GM04503 (cell line): ENCODE results near the gene AFAP1L1.

Source experiments
- DNase-seq: peaks from one replicate; pipeline ENCODE4 v3.0.0-alpha.2; 2012; ENCODE audit warnings: low read depth

Gene AFAP1L1

DNA sequence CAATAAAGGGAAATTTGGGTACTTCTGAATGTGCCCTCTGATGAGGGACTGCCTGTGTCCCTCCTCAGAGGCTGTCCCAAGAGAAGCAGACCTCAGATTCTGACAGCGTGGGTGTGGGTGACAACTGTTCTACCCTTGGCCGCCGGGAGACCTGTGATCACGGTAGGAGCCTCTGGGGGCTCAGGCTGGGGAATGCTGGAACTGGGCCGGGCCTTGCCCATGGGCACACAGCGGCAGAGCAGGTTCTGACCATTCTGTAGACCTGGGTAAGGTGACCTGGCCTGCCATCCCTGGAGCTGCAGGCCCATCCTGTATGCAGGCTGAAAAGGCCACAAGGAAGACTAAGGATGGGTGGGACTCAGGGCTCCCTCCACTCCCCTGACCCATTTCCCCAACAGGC lies 44.1 kb downstream of the AFAP1L1 start:
- DNase-seq = no peak

DNA sequence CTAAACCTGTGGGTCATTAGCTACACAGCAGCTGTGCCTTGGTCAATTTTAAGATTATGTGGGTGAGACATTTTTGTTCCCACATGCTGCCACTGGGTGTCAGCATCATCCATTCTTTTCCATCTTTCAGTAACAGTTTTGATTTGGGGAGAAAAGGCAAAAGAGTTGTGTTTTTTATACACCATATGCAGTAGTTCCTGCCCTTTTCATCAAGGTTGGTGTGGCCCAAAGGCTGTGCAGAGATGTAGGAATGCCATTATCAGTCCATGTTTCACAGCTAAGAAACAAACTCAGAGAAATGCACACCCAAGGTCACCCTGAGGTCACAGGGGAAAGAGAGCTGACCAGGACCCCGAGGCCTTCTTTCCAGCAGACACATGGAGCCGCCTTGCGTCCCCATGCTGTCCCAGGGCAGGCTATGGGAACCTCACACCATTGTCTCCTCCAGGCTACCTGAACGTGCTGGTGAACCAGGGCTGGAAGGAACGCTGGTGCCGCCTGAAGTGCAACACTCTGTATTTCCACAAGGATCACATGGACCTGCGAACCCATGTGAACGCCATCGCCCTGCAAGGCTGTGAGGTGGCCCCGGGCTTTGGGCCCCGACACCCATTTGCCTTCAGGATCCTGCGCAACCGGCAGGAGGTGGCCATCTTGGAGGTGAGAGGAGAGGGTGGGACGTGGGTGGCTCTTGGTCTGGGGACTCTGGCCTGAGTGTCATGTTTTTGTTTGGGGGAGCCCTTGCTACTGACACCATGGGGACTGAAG lies 45.8 kb downstream of the AFAP1L1 start:
- DNase-seq = no peak

DNA sequence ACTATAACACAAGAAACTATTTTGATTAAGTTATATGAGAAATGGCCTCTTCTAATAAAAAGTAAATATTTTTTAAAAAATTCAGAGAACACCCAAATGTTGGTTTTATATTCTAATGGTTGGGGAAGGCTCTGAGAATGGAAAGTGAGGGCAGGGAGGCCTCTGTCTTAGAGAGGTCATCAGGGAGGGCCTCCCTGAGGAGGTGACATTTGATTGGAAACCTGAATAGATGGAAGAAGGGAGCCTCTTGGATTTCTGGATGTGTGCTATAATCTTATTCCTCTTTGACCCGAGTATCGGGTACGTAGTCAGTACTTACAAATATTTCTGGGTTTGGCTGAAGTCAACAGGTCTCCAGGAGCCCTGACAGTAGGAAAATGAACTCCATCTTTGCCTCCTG lies 47.5 kb downstream of the AFAP1L1 start:
- DNase-seq = no peak

DNA sequence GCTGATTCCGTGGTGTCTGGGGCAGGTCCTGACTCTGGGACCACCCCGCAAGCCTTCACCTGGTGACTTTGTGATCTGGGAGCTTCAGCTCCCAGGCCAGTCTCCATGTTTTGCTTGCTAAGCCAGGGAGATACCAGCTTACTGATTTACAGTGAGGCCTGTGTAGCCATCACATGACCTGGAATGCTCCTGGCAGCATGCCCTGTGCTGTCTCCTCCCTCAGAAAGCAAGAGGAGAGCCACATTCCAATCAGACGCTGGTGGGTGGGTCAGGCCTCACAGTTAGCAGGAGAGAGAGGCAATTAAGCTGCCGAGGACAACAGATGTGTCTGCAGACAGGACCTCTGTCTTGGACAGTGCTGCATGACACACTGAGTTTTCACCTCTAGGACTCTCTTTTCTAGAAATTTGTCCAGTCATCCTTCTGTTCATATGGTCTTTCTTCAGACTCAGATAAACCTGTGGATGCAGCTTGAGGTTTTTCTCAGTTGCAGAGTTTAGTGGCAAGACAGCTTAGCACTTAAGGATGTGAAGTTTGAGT lies 49.2 kb downstream of the AFAP1L1 start:
- DNase-seq = peak; percentile 91

DNA sequence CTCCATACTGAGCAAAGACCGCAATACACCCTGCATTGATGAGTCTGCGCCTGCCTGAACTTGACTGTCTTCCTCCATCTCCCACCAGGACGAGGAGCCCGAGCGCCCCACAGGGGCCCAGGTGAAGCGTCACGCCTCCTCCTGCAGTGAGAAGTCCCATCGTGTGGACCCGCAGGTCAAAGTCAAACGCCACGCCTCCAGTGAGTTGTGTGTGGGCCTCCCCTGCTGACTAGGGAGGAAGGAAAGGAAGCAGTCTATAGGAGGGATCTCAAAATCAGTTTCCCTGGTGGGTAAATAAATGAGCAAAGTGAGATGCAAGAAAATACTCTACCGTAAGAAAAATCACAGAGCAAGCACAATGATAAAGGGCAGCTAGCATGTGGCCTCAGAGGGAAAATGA lies 50.9 kb downstream of the AFAP1L1 start:
- DNase-seq = no peak

DNA sequence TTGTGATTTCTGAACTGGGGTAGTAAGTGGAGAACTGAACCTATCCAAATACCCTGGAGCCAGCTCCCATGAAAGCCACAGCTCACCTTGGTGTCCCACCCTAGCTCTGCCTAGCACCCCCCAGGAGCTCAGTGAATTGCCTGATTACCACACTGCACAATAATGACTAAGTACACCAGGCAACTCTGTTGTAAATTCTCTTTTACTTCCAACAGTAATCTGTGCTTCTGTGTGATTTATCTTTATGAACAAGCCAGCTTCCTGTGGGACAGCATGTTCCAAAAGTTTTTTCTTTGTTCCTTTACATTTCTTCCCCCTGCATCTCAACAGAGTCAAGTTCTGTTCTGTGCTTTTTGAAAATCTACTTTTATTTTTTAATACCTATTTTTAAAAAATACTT lies 51.6 kb downstream of the AFAP1L1 start:
- no peak for DNase-seq

DNA sequence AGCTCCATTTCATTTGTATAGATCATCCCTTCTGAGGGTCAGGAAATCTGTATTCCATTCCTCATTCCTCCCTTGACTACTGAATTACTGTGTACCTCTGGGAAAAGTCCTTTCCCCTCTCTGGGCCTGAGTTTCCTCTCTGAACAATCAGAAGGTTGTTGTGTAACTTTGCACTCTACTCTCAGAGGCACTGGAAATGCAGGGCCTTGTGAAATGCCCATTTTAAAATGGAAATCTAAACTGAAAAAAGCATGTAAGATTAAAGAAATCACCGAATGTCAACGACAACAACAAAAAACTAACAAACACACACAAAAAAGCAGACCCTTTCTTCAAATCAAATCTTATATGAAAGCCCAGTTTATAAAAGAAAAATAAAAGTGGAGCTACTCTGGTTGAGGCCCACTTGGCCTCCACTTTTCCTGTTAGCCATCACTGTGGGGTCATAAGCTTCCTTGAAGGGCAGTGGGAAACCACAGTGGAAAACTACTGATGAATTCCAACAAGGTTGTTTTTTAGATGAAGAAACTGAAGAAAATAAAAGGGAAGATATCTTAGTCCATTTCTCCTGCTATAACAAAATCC lies 52.1 kb downstream of the AFAP1L1 start:
- DNase-seq = no peak

DNA sequence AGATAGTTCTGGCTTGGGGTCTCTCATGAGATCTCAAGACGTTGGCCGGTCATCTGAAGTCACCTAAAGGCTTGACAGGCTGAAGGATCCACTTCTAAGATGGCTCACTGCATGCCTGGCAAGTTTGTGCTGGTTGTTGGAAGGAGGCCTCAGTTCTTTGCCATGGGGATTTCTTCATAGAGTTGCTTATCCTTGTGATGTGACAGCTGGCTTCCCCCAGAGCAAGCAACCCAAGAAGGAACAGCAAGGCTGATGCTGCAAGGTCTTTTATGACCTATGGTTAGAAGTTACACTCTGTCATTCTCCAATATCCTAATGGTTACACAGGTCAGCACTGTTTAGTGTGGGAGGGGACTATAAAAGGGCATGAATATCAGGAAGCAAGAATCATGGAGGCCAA lies 53.0 kb downstream of the AFAP1L1 start:
- no peak for DNase-seq

DNA sequence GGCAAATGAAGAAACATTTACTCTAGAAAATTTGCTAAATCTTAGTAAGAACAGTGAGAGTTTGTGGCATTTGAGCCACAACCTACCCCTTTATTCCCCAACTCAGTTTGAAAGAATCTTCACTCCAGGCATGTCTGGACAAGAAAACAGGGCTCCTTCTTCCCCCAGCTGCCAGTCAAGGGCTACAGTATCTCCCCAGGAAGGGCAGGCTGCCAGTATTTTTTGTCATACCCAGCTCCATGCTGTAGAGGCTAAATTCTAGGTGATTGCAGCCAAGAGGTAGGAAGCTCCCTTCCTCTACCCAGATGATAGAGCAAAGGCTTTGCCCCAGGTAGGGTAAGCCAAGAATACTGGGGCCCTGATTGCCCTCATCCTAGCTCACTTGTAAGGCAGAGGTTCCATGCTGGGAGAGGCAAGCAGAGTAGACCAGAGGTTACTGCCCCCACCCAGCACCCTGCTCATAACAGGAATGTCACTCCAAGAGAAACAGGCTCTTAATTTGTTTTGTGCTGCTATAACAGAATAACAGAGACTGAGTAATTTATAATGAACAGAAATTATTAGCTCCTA lies 53.6 kb downstream of the AFAP1L1 start:
- DNase-seq = no peak

DNA sequence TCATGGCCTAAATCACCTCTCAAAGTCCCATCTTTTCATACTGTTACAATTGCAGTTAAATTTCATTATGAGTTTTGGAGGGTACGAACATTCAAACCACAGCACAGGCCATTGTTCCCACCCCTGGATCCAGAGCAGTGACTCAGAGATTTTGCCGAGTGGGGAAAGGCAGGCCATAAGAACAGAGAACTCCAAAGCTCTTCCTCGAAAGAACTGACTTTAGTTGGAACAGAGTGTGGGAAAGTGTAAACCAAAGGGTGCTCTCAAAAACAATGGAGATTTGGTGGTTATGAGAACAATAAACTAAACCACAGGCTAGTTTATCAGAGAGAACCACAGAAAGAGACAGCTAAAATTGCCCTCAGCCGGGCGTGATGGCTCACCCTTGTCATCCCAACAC lies 54.2 kb downstream of the AFAP1L1 start:
- no peak for DNase-seq

DNA sequence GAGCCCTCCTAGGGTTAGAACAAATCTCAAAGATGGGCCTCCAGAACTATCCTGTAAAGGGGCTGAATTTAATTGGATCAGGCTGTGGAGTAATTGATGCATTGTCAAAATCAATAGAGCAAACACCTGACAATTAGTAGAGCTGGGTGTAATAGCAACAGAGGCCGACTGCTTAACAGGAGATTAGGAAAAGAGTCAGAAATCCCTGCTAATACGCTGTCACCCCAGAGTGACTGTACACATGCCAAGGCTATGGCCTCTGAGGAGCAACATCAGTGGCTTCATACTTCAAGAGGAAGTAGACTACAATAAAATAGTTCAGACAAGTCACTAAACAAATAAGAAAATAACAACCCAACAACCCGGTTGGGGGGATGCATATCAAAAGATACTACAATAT lies 55.0 kb downstream of the AFAP1L1 start:
- DNase-seq = no peak

DNA sequence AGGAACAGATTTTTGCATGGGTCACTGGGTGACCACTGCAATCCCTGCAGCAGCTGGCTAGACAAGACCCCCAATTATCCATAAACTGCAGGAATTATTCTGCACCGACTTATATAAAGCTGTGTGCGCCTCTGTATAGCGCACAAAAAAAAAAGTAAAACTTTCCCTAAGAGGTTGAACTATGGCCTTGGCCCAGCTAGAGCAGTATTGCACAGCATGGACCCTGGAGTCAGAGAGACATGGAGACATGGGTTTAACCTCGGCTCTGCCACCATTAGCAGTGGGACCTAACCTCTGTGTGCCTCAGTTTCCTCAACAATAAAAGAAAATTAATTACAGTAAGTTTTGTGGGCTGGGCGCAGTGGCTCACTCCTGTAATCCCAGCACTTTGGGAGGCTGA lies 56.5 kb downstream of the AFAP1L1 start:
- DNase-seq = no peak

DNA sequence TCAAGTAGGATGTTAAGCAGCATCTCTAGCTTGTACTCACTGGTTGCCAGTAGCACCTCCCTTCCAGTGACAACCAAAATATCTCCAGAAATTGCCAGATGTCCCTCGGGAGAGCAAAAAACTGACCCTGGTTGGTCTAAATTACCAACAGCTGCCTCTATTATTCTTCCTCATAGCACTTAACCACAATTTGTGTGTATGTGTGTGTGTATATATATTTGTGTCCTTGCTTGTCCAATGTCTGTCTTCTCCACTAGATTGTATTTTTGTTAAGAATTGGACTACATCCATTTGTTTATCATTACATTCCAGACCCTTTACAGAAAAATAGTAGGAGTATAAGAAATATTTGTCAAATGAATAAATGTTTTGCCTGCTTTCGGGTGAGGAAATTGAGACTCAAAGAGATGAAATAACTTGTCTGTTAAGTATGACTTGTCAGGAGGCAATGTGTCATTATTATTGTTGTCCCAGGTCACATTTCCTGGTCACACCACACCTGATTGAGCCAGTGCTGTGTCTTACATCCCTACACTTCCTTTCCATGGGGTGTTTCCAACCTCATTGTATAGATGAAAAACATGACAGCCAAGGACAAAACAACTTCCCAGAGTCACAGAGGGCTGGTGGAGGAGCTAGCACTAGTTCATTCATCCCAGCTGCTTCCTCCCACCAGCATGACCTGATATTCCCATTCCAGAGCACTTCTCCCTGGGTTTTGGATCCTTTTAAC lies 62.2 kb downstream of the AFAP1L1 start:
- DNase-seq = no peak

DNA sequence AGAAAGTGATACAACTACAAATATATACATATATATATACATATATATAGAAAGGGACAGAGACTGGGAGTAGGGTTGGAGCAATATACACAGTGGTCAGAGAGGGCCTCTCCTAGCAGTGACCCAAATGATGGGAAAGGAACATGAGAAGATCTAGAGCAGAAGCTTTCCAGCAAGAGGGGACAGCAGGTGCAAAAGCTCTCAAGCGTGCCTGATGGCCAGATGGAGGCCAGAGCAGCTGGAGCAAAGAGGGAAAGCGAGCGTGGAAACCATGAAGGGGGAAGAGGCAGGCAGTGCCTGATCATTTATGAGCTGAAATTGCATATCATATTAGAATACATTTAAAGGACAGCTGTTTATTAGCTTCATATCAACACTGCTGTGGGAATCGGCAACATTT lies 66.1 kb downstream of the AFAP1L1 start:
- DNase-seq = no peak

DNA sequence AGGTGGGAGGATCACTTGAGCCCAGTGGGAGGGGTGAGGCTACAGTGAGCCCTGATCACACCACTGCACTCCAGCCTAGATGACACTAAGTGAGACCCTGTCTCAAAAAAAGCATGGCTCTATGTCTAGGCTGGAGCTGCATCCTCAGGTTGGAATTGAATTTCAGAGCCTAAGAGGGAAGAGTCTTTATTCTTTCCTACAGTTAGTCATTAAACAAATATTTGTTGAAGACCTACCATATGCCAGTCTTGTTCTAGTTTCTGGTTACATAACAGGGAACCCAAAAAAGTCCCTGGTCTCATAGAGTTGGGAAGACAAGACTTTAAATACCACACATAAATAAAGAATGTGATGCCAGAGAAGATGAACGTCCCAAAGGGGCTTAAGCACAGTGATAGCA lies 66.7 kb downstream of the AFAP1L1 start:
- DNase-seq = no peak

DNA sequence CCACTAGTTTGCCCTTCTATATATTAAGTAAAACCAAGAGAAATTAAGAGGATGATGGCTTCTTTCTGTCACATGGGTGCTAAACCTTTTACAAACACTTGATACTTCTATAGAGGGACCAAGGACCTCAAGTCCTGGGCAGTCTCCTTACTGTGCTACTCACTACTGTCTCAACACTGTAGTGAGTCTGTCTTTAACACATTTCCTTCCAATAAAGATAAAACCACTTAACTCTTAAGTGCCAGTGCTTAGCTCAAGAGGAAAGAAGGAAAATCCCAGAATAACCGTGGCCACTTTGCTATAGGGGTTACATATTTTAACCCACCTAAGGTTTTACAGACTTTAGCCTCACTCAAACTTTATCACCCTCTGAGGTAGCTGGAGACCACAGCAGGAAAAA lies 69.3 kb downstream of the AFAP1L1 start:
- DNase-seq = no peak

DNA sequence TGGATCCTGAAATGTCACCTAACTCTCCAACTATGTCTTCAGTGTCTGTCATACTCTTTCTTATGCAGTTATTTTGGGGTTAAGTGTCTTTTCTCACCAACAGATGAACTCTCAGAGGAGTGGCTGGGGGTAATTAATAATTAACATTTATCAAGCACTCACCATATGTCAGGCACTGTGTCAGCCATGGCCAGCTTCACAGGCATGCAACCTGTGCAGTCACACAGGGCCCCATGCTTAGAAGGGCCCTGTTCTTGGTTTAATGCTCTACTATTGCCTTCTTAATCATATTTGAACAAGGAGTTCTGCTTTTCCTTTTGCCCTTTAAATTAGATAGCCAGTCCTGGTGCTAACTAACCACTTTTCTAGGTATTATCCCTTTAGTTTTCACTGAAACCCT lies 70.2 kb downstream of the AFAP1L1 start:
- DNase-seq = no peak

DNA sequence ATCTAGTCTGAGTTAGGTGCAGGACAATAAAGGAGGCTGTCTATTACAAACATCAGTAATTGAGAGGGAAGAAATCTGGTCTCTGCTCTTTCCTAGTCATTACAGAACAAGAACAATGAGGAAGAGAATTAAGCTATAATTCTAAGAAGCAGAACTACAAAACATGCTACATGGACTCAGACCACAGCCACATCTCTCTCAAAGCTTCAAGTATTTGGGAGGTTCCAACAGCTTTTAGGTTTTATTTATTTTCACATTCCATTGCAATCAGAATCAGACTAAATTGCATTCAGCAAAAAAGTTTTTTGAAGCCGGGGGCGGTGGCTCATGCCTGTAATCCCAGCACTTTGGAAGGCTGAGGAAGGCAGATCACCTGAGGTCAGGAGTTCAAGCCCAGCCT lies 72.5 kb downstream of the AFAP1L1 start:
- DNase-seq = no peak

DNA sequence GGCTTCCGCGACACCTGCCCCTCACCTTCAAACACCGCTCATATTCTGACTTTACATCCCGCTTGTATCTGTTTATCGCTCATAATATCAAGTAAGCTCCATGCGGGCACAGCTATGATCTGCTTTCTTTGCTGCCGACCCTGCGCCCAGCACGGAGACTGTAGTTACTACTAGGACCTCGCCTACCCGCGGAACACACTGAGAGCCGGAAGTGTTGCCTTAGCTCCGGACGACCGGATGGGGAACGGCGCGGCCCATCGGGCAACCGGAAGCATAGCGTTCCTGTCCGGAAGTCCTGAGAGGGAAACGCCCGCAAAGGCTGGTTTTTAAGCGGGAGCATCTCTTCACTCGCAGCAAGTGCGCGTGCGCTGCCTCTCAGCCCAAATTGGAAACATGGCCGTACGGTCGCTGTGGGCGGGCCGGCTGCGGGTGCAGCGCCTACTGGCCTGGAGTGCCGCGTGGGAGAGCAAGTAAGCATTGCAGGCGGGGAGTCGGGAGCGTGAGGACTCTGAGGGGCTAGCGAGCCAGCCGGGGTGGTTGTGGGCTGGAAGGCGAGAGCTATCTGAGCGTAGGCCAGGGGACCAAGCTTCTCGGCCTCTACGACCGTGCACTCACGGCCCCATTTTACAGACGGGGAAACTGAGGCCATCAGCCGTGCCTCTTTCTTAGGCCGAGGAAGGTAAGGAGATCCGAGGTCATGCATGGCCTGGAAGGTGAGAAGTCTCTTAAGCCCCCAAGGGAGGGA lies 73.7 kb downstream of the AFAP1L1 start, which contains the start of gene GRPEL2:
TSS of gene GRPEL2 (plus strand) at position 353 of the 745 bp plus-strand sequence. CDS start at position 394, 41 bp downstream.
- peak; percentile 83 for DNase-seq

DNA sequence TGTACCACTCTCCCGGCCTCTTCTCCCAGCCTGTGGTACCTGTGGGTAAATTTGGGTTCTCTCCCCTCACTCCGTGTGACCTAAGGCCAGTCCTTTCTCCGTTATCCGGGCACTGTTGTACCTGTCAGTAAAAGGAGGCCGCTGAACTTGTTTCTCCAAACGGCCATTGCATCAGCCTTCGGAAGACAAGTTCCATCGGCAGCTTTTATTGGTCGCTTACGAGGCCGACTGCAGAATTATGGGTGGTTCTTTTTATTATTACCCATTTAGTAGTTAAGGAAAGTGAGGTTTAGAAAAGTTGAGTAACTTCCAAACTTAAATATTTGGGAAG lies 74.2 kb downstream of the AFAP1L1 start:
- DNase-seq = no peak

DNA sequence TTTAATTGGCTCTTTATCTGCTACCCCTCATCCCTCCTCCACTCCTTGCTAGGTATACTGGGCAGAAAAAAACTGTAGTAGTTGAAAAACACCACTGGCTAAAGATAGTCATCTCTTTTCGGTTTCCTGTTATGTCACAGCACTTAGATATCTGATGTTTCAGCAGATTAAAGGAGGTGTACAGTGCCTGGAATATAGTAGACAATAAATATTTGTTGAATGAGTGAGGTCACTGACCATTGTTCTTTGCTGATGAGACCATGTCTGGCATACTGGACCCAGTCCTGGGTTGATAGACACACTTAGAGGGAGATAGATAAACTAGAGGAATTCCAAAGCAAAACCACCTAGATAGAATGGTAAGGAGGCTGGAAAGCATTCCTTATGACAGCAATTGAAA lies 76.9 kb downstream of the AFAP1L1 start:
- no peak for DNase-seq

DNA sequence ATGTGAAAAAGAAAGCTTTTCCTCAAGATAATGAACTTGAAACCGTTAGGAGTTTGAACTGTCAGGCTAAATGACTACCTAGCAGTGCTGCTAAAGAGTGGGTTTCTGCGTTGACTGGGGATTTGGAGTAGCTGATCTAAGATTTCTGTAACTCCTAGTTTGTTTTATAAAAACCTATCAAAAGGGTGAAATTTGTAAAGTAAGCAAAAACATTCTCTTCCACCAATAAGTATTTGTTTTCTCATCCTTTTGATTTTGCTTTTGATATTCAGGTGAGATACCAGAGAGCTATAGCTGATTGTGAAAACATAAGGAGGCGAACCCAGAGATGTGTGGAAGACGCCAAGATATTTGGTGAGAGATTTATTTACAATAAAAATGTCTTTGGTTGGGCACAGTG lies 77.7 kb downstream of the AFAP1L1 start:
- no peak for DNase-seq
